Mucosa of descending colon (tissue), 3 donors: Measurements from ENCODE around the gene PPP1R12C. TPM values are rescaled to one million over a fixed set of nuclear protein-coding genes. Genes with fewer than 3 reads are reported as not detected.
A peak's percentile ranks its signal among the peaks of the same experiment; 100 is the strongest.

Experiments used
- ATAC-seq: fragments of 200-7000 bp; cut with Tn5 transposase; one replicate; pipeline ENCODE4 v1.9.1; 2020; ENCODE audit warnings: mild to moderate bottlenecking, moderate library complexity
- DNase-seq, 3 donors: peaks; one replicate each; pipeline ENCODE4 v3.0.0-alpha.2; 2020
- H3K36me3 ChIP-seq: fragments of 200-600 bp; one replicate; pipeline ENCODE4 v1.8.0; 2021; ENCODE audit warnings: low read depth, mild to moderate bottlenecking
- H3K4me1 ChIP-seq: fragments of 200-600 bp; one replicate; pipeline ENCODE4 v1.8.0; 2021; ENCODE audit warnings: low read depth, mild to moderate bottlenecking
- H3K4me3 ChIP-seq: fragments of 200-600 bp; one replicate; pipeline ENCODE4 v1.8.0; 2021; ENCODE audit warnings: mild to moderate bottlenecking
- H3K9me3 ChIP-seq: fragments of 200-600 bp; one replicate; pipeline ENCODE4 v1.8.0; 2021; ENCODE audit warnings: mild to moderate bottlenecking
- intact Hi-C, 2 donors: fragments of 100-400 bp; cut with DNase I in 1 of 2; cut with micrococcal nuclease in 1 of 2; formaldehyde crosslinking; loops; one replicate each; pipeline versions ENCODE4 v1.11.0 to v1.11.1; 2022; cut with DNase I, micrococcal nuclease
- total RNA-seq, 3 donors: library from RNA; stranded (reverse); fragmentation: NEBNext Ultra II Directional in 2 of 3; extraction: Animal tissue kit (Norgen Biotek cat#: 25700) in 2 of 3; gene quantifications; one replicate each; pipeline versions ENCODE4 v1.2.1 to v1.2.4, GENCODE V29; 2021 to 2023
- TF ChIP-seq, protein P1 (sequence below): fragments of 200-600 bp; IDR thresholded peaks from one replicate; pipeline ENCODE4 v1.8.0; 2022; ENCODE audit warnings: antibody characterized with exemption, mild to moderate bottlenecking
- donor health status: DM: no; HTN: no; CAD: no; lungs with moderate emphysema.
- donor health status: DM: no; HTN: no; CAD: no.
- donor health status: DM: no; HTN: yes; CAD: no.

Gene PPP1R12C
- total RNA-seq, 3 donors from 2014 or later = 99.8 to 236 (median 112) TPM

DNA sequence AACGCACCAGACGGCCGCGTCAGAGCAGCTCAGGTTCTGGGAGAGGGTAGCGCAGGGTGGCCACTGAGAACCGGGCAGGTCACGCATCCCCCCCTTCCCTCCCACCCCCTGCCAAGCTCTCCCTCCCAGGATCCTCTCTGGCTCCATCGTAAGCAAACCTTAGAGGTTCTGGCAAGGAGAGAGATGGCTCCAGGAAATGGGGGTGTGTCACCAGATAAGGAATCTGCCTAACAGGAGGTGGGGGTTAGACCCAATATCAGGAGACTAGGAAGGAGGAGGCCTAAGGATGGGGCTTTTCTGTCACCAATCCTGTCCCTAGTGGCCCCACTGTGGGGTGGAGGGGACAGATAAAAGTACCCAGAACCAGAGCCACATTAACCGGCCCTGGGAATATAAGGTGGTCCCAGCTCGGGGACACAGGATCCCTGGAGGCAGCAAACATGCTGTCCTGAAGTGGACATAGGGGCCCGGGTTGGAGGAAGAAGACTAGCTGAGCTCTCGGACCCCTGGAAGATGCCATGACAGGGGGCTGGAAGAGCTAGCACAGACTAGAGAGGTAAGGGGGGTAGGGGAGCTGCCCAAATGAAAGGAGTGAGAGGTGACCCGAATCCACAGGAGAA is 1.9 kb downstream of the PPP1R12C start:
- Histone ChIP-seq H3K36me3 (no peaks in the 10 kb centered on the region), H3K4me1 (peaks cover 18% of the 10 kb centered on the region), H3K9me3 (no peaks in the 10 kb centered on the region), H3K4me3 (no peak overlapping the region)
- DNase-seq = no peak
- TF ChIP-seq, protein P1, sequence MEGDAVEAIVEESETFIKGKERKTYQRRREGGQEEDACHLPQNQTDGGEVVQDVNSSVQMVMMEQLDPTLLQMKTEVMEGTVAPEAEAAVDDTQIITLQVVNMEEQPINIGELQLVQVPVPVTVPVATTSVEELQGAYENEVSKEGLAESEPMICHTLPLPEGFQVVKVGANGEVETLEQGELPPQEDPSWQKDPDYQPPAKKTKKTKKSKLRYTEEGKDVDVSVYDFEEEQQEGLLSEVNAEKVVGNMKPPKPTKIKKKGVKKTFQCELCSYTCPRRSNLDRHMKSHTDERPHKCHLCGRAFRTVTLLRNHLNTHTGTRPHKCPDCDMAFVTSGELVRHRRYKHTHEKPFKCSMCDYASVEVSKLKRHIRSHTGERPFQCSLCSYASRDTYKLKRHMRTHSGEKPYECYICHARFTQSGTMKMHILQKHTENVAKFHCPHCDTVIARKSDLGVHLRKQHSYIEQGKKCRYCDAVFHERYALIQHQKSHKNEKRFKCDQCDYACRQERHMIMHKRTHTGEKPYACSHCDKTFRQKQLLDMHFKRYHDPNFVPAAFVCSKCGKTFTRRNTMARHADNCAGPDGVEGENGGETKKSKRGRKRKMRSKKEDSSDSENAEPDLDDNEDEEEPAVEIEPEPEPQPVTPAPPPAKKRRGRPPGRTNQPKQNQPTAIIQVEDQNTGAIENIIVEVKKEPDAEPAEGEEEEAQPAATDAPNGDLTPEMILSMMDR = no peak
- no peak for ATAC-seq
- intact Hi-C loops = no loop called here

DNA sequence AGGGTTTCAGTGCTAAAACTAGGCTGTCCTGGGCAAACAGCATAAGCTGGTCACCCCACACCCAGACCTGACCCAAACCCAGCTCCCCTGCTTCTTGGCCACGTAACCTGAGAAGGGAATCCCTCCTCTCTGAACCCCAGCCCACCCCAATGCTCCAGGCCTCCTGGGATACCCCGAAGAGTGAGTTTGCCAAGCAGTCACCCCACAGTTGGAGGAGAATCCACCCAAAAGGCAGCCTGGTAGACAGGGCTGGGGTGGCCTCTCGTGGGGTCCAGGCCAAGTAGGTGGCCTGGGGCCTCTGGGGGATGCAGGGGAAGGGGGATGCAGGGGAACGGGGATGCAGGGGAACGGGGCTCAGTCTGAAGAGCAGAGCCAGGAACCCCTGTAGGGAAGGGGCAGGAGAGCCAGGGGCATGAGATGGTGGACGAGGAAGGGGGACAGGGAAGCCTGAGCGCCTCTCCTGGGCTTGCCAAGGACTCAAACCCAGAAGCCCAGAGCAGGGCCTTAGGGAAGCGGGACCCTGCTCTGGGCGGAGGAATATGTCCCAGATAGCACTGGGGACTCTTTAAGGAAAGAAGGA is 2.8 kb downstream of the PPP1R12C start:
- DNase-seq = peak in 1 of 3 donors; percentile 32
- ATAC-seq = no peak
- intact Hi-C loops = no loop called here
- no peaks in the 10 kb centered on the region for H3K9me3 ChIP-seq
- peaks cover 18% of the 10 kb centered on the region for H3K4me1 ChIP-seq
- H3K36me3 ChIP-seq = no peaks in the 10 kb centered on the region
- TF ChIP-seq, protein P1 = no peak
- no peak overlapping the region for H3K4me3 ChIP-seq

DNA sequence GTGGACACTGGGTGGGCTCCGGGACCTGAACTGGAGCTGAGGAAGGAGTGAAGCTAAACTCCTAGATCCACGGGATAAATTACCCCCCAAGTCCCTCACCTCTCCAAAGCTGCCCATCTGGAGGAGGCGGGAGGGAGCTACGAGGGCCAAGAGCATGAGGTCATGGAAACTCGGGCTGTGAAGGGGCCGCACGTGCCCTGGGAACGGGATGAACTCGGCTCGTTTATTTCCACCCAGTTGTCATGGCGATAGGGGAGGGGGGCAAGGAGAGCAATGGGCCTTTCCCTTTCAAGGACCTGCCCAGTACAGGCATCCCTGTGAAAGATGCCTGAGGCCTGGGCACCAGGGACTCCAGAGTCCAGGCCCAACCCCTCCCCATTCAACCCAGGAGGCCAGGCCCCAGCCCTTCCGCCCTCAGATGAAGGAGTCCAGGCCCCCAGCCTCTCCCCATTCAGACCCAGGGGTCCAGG is 3.8 kb downstream of the PPP1R12C start:
- Histone ChIP-seq H3K4me1 (peaks cover 18% of the 10 kb centered on the region), H3K9me3 (no peaks in the 10 kb centered on the region), H3K36me3 (no peaks in the 10 kb centered on the region), H3K4me3 (no peak overlapping the region)
- intact Hi-C loops = no loop called here
- ATAC-seq (no peak), DNase-seq (peak; percentile 57 to 71 (median 71))
- TF ChIP-seq, protein P1 = no peak

DNA sequence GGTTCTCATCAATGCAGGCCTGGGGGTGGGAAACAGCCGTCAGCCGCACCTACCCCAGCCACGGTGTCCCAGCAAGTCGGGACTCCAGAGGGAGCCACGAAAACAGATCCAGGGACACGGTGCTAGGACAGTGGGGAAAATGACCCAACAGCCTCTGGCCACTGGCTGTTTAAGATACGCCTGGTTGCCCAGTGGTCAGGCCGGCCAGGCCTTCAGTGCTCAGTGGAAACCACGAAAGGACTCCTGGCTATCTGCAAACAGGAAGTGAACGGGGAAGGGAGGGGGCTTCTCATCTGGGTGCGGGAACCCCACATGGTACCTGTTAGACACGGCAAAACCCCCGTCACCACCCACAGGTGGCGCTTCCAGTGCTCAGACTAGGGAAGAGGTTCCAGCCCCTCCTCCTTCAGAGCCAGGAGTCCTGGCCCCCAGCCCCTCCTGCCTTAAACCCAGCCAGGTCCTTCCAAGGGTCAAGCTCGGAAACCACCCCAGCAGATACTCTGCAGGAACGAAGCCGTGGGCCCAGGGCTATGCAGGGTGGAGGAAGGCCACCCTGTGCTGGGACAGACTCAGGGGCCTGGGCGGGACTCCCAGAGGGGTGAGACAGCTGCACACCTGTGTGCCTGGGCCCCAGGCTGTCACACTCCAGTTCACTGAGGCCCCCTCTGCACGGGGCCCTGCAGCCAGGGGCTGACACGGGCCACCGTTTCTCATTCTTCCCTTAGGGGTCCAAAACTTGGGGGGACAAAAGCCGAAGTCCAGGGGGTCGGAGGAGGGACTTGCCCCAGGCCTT is 4.5 kb downstream of the PPP1R12C start:
- no peak for ATAC-seq
- H3K36me3 ChIP-seq = no peaks in the 10 kb centered on the region
- H3K4me1 ChIP-seq = peaks cover 13% of the 10 kb centered on the region
- no peaks in the 10 kb centered on the region for H3K9me3 ChIP-seq
- peak in 1 of 3 donors; percentile 49 for DNase-seq
- TF ChIP-seq, protein P1 = no peak
- H3K4me3 ChIP-seq = no peak overlapping the region
- intact Hi-C loops = no loop called here

DNA sequence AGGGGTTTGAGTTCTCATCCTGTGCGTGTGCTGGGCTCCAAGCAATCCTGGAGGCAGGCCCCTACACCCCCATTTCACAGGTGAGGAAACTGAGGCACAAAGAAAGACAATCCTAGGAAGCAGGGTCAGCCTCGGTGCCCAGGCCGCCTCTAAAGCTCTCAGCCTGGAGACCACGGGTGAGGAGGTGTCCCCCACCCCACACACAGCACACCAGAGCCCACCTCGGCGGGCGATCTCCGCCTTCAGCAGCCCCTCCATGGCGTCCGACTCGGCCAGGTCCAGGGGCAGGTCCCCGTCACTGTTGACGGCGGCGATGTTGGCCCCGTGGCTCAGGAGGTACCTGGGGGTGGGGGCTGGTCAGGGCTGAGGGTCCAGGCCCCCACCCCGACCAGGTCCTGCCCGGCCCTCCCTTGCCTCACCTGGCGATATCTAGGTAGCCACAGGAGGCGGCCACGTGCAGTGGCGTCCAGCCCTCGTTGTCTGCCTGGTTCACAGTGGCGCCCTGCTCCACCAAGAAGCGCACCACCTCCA is 5.1 kb downstream of the PPP1R12C start:
- Histone ChIP-seq H3K36me3 (no peaks in the 10 kb centered on the region), H3K4me3 (no peak overlapping the region), H3K4me1 (peaks cover 13% of the 10 kb centered on the region), H3K9me3 (no peaks in the 10 kb centered on the region)
- DNase-seq (peak in 1 of 3 donors; percentile 55), ATAC-seq (no peak)
- intact Hi-C loops = no loop called here
- TF ChIP-seq, protein P1 = no peak
